Neural cell (in vitro differentiated cells): Measurements from ENCODE around the gene SEC24D.

Source experiments
- CTCF ChIP-seq: fragments of 450-650 bp; IDR thresholded peaks from 2 replicates; pipeline ENCODE4 v1.5.1; 2014; ENCODE audit warnings: antibody characterized with exemption, mild to moderate bottlenecking, moderate library complexity; ENCODE audit not compliant: poor library complexity, severe bottlenecking
- EZH2 ChIP-seq: fragments of 200-600, 300-800 bp; shearing (Covaris generic), sonication (generic); IDR thresholded peaks from 2 replicates; pipeline ENCODE4 v1.6.1; 2014; ENCODE audit warnings: antibody characterized with exemption, low read length, borderline replicate concordance, mild to moderate bottlenecking; ENCODE audit not compliant: insufficient read depth, poor library complexity, severe bottlenecking
- RAD21 ChIP-seq: fragments of 450-650 bp; conservative IDR thresholded peaks from 2 replicates; pipeline ENCODE4 v1.6.1; 2014; ENCODE audit warnings: antibody characterized with exemption, mild to moderate bottlenecking, moderate library complexity
- SMC3 ChIP-seq: fragments of 450-650 bp; conservative IDR thresholded peaks from 2 replicates; pipeline ENCODE4 v1.6.1; 2014; ENCODE audit warnings: antibody characterized with exemption, mild to moderate bottlenecking, moderate library complexity; ENCODE audit not compliant: poor library complexity

DNA sequence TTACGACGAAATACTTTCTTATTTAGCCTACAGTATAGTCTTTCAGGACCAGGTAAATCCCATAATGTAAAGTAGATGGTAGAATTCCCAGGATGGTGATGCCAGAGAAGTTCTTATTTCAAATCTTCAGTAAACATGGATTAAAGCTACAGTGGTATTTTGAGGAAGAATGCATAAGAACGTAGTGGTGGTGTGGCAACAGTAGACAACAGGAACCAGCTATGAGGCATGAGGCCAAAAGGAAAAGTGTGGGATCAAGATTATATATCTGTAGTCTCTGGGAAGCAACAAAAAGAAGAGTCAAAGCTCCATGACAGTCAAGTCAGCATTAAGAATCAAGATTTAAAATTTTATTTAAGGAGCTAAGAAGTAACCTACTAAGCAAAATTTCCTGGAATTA lies 90.6 kb downstream of the SEC24D start:
- TF ChIP-seq CTCF: no peak
- TF ChIP-seq RAD21: no peak
- no peak for TF ChIP-seq SMC3
- TF ChIP-seq EZH2: no peak
